ENCODE data around the gene TNN.

Gene TNN

GRCh38 chr1:175178456-175178855 lies 110.8 kb downstream of the TNN start:
- DNase-seq: no peak

GRCh38 chr1:175179837-175180590 lies 112.4 kb downstream of the TNN start:
- DNase-seq: no peak

GRCh38 chr1:175182201-175182746 lies 114.6 kb downstream of the TNN start:
- DNase-seq: no peak

GRCh38 chr1:175183586-175183985 lies 116.0 kb downstream of the TNN start:
- no peak for DNase-seq

GRCh38 chr1:175185903-175186302 lies 118.3 kb downstream of the TNN start:
- no peak for DNase-seq

- DNase-seq: no peak
These were observed 119.0 kb downstream of the TNN start for GRCh38 chr1:175186433-175187160.

- peak; percentile 73 for DNase-seq
These were observed 121.3 kb downstream of the TNN start for GRCh38 chr1:175188936-175189335.

GRCh38 chr1:175191659-175192058 lies 124.0 kb downstream of the TNN start:
- DNase-seq: peak; percentile 41

GRCh38 chr1:175192111-175192629 lies 124.5 kb downstream of the TNN start:
- DNase-seq: peak; percentile 47

GRCh38 chr1:175192630-175193526 lies 125.2 kb downstream of the TNN start, which contains the start of gene KIAA0040:
KIAA0040 (minus strand) TSS chr1:175192776; CDS start chr1:175161013, 31,763 bp downstream.
- peak; percentile 77 for DNase-seq

GRCh38 chr1:175193527-175193910 lies 125.9 kb downstream of the TNN start:
- no peak for DNase-seq

- DNase-seq: no peak
These were observed 127.6 kb downstream of the TNN start for GRCh38 chr1:175195281-175195680.

GRCh38 chr1:175195798-175196197 lies 128.2 kb downstream of the TNN start:
- DNase-seq: no peak

GRCh38 chr1:175197531-175197930 lies 129.9 kb downstream of the TNN start:
- DNase-seq: peak; percentile 14
